IMR-90 (cell line): ENCODE results near the gene ST6GALNAC4. TPM values are rescaled to one million over a fixed set of nuclear protein-coding genes. Genes with fewer than 3 reads are reported as not detected.

Experiments used
- ATAC-seq: fragments of 200-7000 bp; cut with Tn5 transposase; 2 replicates; pipeline ENCODE4 v1.9.1; 2020; ENCODE audit warnings: low read depth, mild to moderate bottlenecking, moderate library complexity
- BruUV-seq: library from RNA; stranded (reverse); fragments of 400-500 nt; replicated peaks from 2 replicates; lab custom pipeline; 2021; lab: Mats Ljungman, UMichigan
- CTCF ChIA-PET: fragments of 300-600 bp; formaldehyde crosslinking; extraction: SDS; loops from one replicate; lab custom pipeline; 2021; ENCODE audit warnings: antibody characterized with exemption; lab: Yijun Ruan, JAX
- POLR2A ChIA-PET: fragments of 300-600 bp; sonication (Branson Sonifier 250); formaldehyde crosslinking; loops from one replicate; lab custom pipeline; 2022; ENCODE audit warnings: antibody characterized with exemption; ENCODE audit not compliant: unreplicated experiment; lab: Charles Lee
- DNase-seq: peaks from one replicate; pipeline ENCODE4 v3.0.0; 2013
- H2AFZ ChIP-seq: replicated peaks from 2 replicates; pipeline ENCODE3; 2013; ENCODE audit warnings: low read length, mild to moderate bottlenecking; ENCODE audit not compliant: poor library complexity
- H2AK5ac ChIP-seq: 2 replicates; pipeline ENCODE4 v1.6.1; 2013; ENCODE audit warnings: low read depth, low read length, inconsistent platforms
- H2AK9ac ChIP-seq: replicated peaks from 2 replicates; pipeline ENCODE3; 2013; ENCODE audit warnings: mild to moderate bottlenecking, low read depth, low read length, moderate library complexity; ENCODE audit not compliant: poor library complexity
- H2BK120ac ChIP-seq: 2 replicates; pipeline ENCODE4 v1.6.1; 2013; ENCODE audit warnings: low read depth, low read length, inconsistent platforms
- H2BK15ac ChIP-seq: 3 replicates; pipeline ENCODE4 v1.6.1; 2013; ENCODE audit warnings: low read depth, low read length, inconsistent platforms
- H2BK20ac ChIP-seq: 2 replicates; pipeline ENCODE4 v1.6.1; 2013; ENCODE audit warnings: low read depth, mild to moderate bottlenecking, inconsistent platforms, low read length, moderate library complexity
- H2BK5ac ChIP-seq: 2 replicates; pipeline ENCODE4 v1.6.1; 2013; ENCODE audit warnings: mild to moderate bottlenecking, low read depth, low read length, inconsistent platforms; ENCODE audit not compliant: poor library complexity, severe bottlenecking
- H3K14ac ChIP-seq: replicated peaks from 2 replicates; pipeline ENCODE4 v1.6.1; 2013; ENCODE audit warnings: low read depth, low read length, inconsistent platforms
- H3K18ac ChIP-seq: 2 replicates; pipeline ENCODE4 v1.6.1; 2013; ENCODE audit warnings: low read depth, low read length, control low read depth
- H3K23ac ChIP-seq: 2 replicates; pipeline ENCODE4 v1.6.1; 2013; ENCODE audit warnings: low read depth, low read length, inconsistent platforms
- H3K27ac ChIP-seq: 2 replicates; pipeline ENCODE4 v1.5.1; 2013; ENCODE audit warnings: mild to moderate bottlenecking, control low read depth, low read length; ENCODE audit not compliant: insufficient read depth
- H3K27me3 ChIP-seq: 2 replicates; pipeline ENCODE4 v1.6.1; 2013; ENCODE audit warnings: low read length; ENCODE audit not compliant: control insufficient read depth, insufficient read depth
- H3K36me3 ChIP-seq: 2 replicates; pipeline ENCODE4 v1.6.1; 2013; ENCODE audit warnings: low read length, mixed read lengths; ENCODE audit not compliant: control insufficient read depth, insufficient read depth
- H3K4ac ChIP-seq: 2 replicates; pipeline ENCODE4 v1.6.1; 2013; ENCODE audit warnings: low read depth, low read length, inconsistent platforms
- H3K4me1 ChIP-seq: 2 replicates; pipeline ENCODE4 v1.6.1; 2013; ENCODE audit warnings: low read length, mixed read lengths; ENCODE audit not compliant: control insufficient read depth, insufficient read depth
- H3K4me2 ChIP-seq: 2 replicates; pipeline ENCODE4 v1.6.1; 2013; ENCODE audit warnings: low read depth, mild to moderate bottlenecking, control low read depth, low read length, moderate library complexity
- H3K4me3 ChIP-seq: 2 replicates; pipeline ENCODE4 v1.5.1; 2013; ENCODE audit warnings: low read depth, mild to moderate bottlenecking, control low read depth, low read length, moderate library complexity; ENCODE audit not compliant: insufficient read depth
- H3K56ac ChIP-seq: 2 replicates; pipeline ENCODE4 v1.6.1; 2013; ENCODE audit warnings: low read length, inconsistent platforms; ENCODE audit not compliant: insufficient read depth; ENCODE audit errors: extremely low read depth
- H3K79me1 ChIP-seq, 2 experiments: 2 replicates each; pipeline ENCODE4 v1.6.1; 2013; ENCODE audit warnings: low read length in 2 of 2, inconsistent platforms in 1 of 2, low read depth in 1 of 2
- H3K9ac ChIP-seq: 2 replicates; pipeline ENCODE4 v1.6.1; 2013; ENCODE audit warnings: low read depth, low read length, control low read depth
- H3K9me1 ChIP-seq: 2 replicates; pipeline ENCODE4 v1.6.1; 2013; ENCODE audit warnings: low read length, inconsistent platforms; ENCODE audit not compliant: insufficient read depth
- H3K9me3 ChIP-seq: 2 replicates; pipeline ENCODE4 v1.6.1; 2013; ENCODE audit warnings: low read length; ENCODE audit not compliant: control insufficient read depth, insufficient read depth
- H4K20me1 ChIP-seq: 2 replicates; pipeline ENCODE4 v1.6.1; 2013; ENCODE audit warnings: low read length, inconsistent platforms; ENCODE audit not compliant: insufficient read depth
- H4K5ac ChIP-seq: 2 replicates; pipeline ENCODE4 v1.6.1; 2013; ENCODE audit warnings: mild to moderate bottlenecking, low read depth, low read length, control low read depth
- H4K8ac ChIP-seq, 2 experiments: 2 replicates each; pipeline ENCODE4 v1.6.1; 2013; ENCODE audit warnings: low read depth in 2 of 2, low read length in 2 of 2, control low read depth in 1 of 2, inconsistent platforms in 1 of 2
- H4K91ac ChIP-seq: 2 replicates; pipeline ENCODE4 v1.6.1; 2013; ENCODE audit warnings: low read depth, low read length, inconsistent platforms; ENCODE audit not compliant: insufficient read depth
- SMC3 ChIP-seq: fragments of 150-350 bp; IDR thresholded peaks from 2 replicates; pipeline ENCODE4 v1.6.1; 2016; ENCODE audit warnings: low read depth, mild to moderate bottlenecking, antibody characterized with exemption, low read length, moderate library complexity
- USF2 ChIP-seq: fragments of 150-350 bp; IDR thresholded peaks from 2 replicates; pipeline ENCODE4 v1.6.1; 2017; ENCODE audit warnings: mild to moderate bottlenecking, antibody characterized with exemption, low read length, low read depth
- WGBS, 2 experiments: methylation state at CpG; one replicate each; pipeline versions ENCODE4 v1.1.5 to v1.1.7; 2013; ENCODE audit warnings: missing lambda C conversion rate in 2 of 2; ENCODE audit not compliant: insufficient read length in 1 of 2; ENCODE audit errors: extremely low coverage in 2 of 2; 5-methylcytosine and 5-hydroxymethylcytosine counted together
- dilution Hi-C: fragments of 300-500 bp; cut with HindIII; formaldehyde crosslinking; loops from one replicate; pipeline ENCODE4 v1.14.3; 2018; ENCODE audit warnings: low sequenced_read_pairs; ENCODE audit not compliant: unreplicated experiment
- in situ Hi-C: fragments of 300-500 bp; cut with MboI; formaldehyde crosslinking; loops from 3 replicates; pipeline ENCODE4 v1.14.3; 2019; ENCODE audit warnings: low sequenced_read_pairs, inconsistent platforms, mixed read lengths
- intact Hi-C: fragments of 100-400 bp; cut with micrococcal nuclease; formaldehyde crosslinking; loops from 2 replicates; pipeline ENCODE4 v1.10.0; 2022
- polyA plus RNA-seq, 3 experiments: library from polyadenylated mRNA; depleted of rRNA; stranded (reverse); fragments of >200 nt; gene quantifications; 2 replicates each; pipeline ENCODE4 v1.2.3, GENCODE V29; 2012; ENCODE audit warnings: low replicate concordance in 1 of 3
- total RNA-seq: library from RNA; depleted of rRNA; stranded (reverse); fragments of >200 nt; gene quantifications from 2 replicates; pipeline ENCODE4 v1.2.3, GENCODE V29; 2012

ST6GALNAC4 gene
- total and polyA plus RNA-seq, 2 of the 4 experiments (the other 2 are of a cell fraction), result 12.5 to 32.9 TPM

GRCh38 chr9:127895811-127896210, 21.0 kb downstream of the ST6GALNAC4 start:
- Histone ChIP-seq H3K9me3 (peaks cover 15% of the 10 kb centered on the region), H2AK9ac (no peak overlapping the region), H2BK20ac (no peak overlapping the region), H3K4ac (no peak overlapping the region), H2BK15ac (no peak overlapping the region), H3K4me2 (no peak overlapping the region), H4K91ac (no peak overlapping the region), H4K20me1 (peaks cover 29% of the 10 kb centered on the region), H3K18ac (no peak overlapping the region), H2AFZ (no peak overlapping the region), H3K14ac (no peak overlapping the region), H4K5ac (no peak overlapping the region), H3K56ac (no peak overlapping the region), H3K79me1 (peaks cover 19 to 69% of the 10 kb centered on the region in 2 experiments), H3K4me3 (no peak overlapping the region), H2AK5ac (no peak overlapping the region), H2BK120ac (no peak overlapping the region), H3K27ac (no peak overlapping the region), H3K9ac (no peak overlapping the region), H4K8ac (no peak overlapping the region), H3K36me3 (peaks cover 44% of the 10 kb centered on the region), H3K4me1 (peaks cover 18% of the 10 kb centered on the region), H3K27me3 (no peaks in the 10 kb centered on the region), H3K9me1 (peaks cover 12% of the 10 kb centered on the region), H3K23ac (no peak overlapping the region), H2BK5ac (no peak overlapping the region)
- ChIA-PET CTCF (no interaction called here), POLR2A (no interaction called here)
- in situ Hi-C loops, result no loop called here
- WGBS, 2 experiments, result 81% methylated on average over 3 of the region's 8 CpGs; no CpG with 5 or more reads in 1 of the 2 experiments
- dilution Hi-C loops, result no loop called here
- intact Hi-C loops, result no loop called here
- BruUV-seq, result no TSS peak
- TF ChIP-seq SMC3 (no peak), USF2 (no peak)
- ATAC-seq (no peak), DNase-seq (no peak)
